K562 (cell line): ENCODE results near the gene ZNF598. TPM values are rescaled to one million over a fixed set of nuclear protein-coding genes. Genes with fewer than 3 reads are reported as not detected.

Experiments used
- ATAC-seq: fragments of 200-7000 bp; cut with Tn5 transposase; 3 replicates; pipeline ENCODE4 v1.9.1; 2020; ENCODE audit warnings: moderate library complexity
- BruUV-seq: library from RNA; stranded (reverse); fragments of 400-500 nt; replicated peaks from 2 replicates; lab custom pipeline; 2021; lab: Mats Ljungman, UMichigan
- CTCF ChIA-PET: fragments of 300-600 bp; formaldehyde crosslinking; extraction: SDS; loops from one replicate; lab custom pipeline; 2021; ENCODE audit warnings: low intra/inter-chr PET ratio; lab: Yijun Ruan, JAX
- POLR2A ChIA-PET: fragments of 300-600, 350-650 bp; sonication (Branson Sonifier 250); formaldehyde crosslinking; extraction: SDS; loops from one replicate; lab custom pipeline; 2021; ENCODE audit warnings: antibody characterized with exemption, inconsistent platforms; lab: Yijun Ruan, JAX
- DNase-seq, 4 experiments: peaks; one replicate each; pipeline versions ENCODE4 v3.0.0 to v3.0.0-alpha.2; 2011 to 2018; ENCODE audit warnings: low spot score in 3 of 4, mixed read lengths in 3 of 4; ENCODE audit errors: extremely low read depth in 1 of 4
- FAIRE-seq: peaks from 2 replicates; lab custom pipeline; 2011; peaks lifted over from hg19 to GRCh38; lab: Jason Lieb, UNC
- H2AFZ ChIP-seq: 2 replicates; pipeline ENCODE4 v1.6.0; 2011; ENCODE audit warnings: low read depth, low read length, control low read depth, inconsistent platforms
- H3K27ac ChIP-seq: fragments of 200-600 bp; 3 replicates; pipeline ENCODE4 v1.8.0; 2011; ENCODE audit warnings: low read depth, mild to moderate bottlenecking, control low read depth, inconsistent platforms, low read length, moderate library complexity, mixed read lengths; ENCODE audit errors: extremely low read depth
- H3K27me3 ChIP-seq, 2 experiments: fragments of 300-600 bp in 1 of 2; 2 replicates in 1 of 2; 3 replicates in 1 of 2; pipeline versions ENCODE4 v1.6.0 to v1.8.0; 2011; ENCODE audit warnings: inconsistent platforms in 2 of 2, low read length in 2 of 2, mild to moderate bottlenecking in 1 of 2, mixed read lengths in 1 of 2, moderate library complexity in 1 of 2; ENCODE audit not compliant: control insufficient read depth in 2 of 2, insufficient read depth in 2 of 2
- H3K36me3 ChIP-seq: fragments of 300-600 bp; 3 replicates; pipeline ENCODE4 v1.8.0; 2011; ENCODE audit warnings: mild to moderate bottlenecking, low read length, inconsistent platforms; ENCODE audit not compliant: control insufficient read depth, insufficient read depth
- H3K4me1 ChIP-seq, 2 experiments: fragments of 200-600 bp in 1 of 2; replicated peaks in 1 of 2; 2 replicates in 1 of 2; 3 replicates in 1 of 2; pipeline versions ENCODE4 v1.5.1 to v1.8.0; 2011; ENCODE audit warnings: inconsistent platforms in 2 of 2, low read length in 2 of 2, mild to moderate bottlenecking in 1 of 2, mixed read lengths in 1 of 2, moderate library complexity in 1 of 2; ENCODE audit not compliant: control insufficient read depth in 2 of 2, insufficient read depth in 2 of 2
- H3K4me2 ChIP-seq: 2 replicates; pipeline ENCODE4 v1.6.1; 2011; ENCODE audit warnings: low read length, control low read depth, inconsistent platforms, mixed read lengths; ENCODE audit not compliant: insufficient read depth
- H3K4me3 ChIP-seq: fragments of 200-600 bp; sonication (generic), shearing (Covaris generic); 2 replicates; pipeline ENCODE4 v1.5.1; 2016; ENCODE audit warnings: control low read depth, inconsistent platforms
- H3K79me2 ChIP-seq: fragments of 200-600 bp; 3 replicates; pipeline ENCODE4 v1.8.0; 2011; ENCODE audit warnings: low read length, inconsistent platforms; ENCODE audit not compliant: control insufficient read depth, insufficient read depth
- H3K9ac ChIP-seq, 2 experiments: 2 replicates each; pipeline versions ENCODE4 v1.6.0 to v1.6.1; 2011; ENCODE audit warnings: low read depth in 2 of 2, low read length in 2 of 2, control low read depth in 1 of 2, inconsistent platforms in 1 of 2, mild to moderate bottlenecking in 1 of 2, mixed read lengths in 1 of 2; ENCODE audit not compliant: insufficient read depth in 1 of 2
- H3K9me1 ChIP-seq: one replicate; pipeline ENCODE4 v1.6.0; 2011; ENCODE audit warnings: inconsistent platforms, mild to moderate bottlenecking, low read length, moderate library complexity; ENCODE audit not compliant: control insufficient read depth, insufficient read depth
- H3K9me3 ChIP-seq: replicated peaks from 2 replicates; pipeline ENCODE4 v1.5.1; 2011; ENCODE audit warnings: low read depth, low read length, inconsistent platforms; ENCODE audit not compliant: control insufficient read depth, insufficient read depth
- H4K20me1 ChIP-seq: replicated peaks from 2 replicates; pipeline ENCODE4 v1.6.1; 2011; ENCODE audit warnings: low read length, inconsistent platforms, mixed read lengths; ENCODE audit not compliant: control insufficient read depth, insufficient read depth
- CEBPG ChIP-seq, 3 experiments: fragments of 200-800 bp in 1 of 3; sonication (Bioruptor generic) in 1 of 3; sonication (generic) in 1 of 3; formaldehyde crosslinking in 1 of 3; IDR thresholded peaks in 2 of 3; conservative IDR thresholded peaks in 1 of 3; 2 replicates each; pipeline versions ENCODE4 v1.6.1 to v1.8.0; 2016 to 2022; ENCODE audit warnings: missing compliant biosample characterization in 2 of 3, missing genetic modification characterization in 2 of 3, mild to moderate bottlenecking in 1 of 3, missing genetic modification reagents in 1 of 3
- HNRNPUL1 ChIP-seq: fragments of 200-400 bp; formaldehyde crosslinking; IDR thresholded peaks from 2 replicates; pipeline ENCODE4 v1.6.1; 2017; ENCODE audit warnings: low read length
- NBN ChIP-seq: fragments of 450-650 bp; IDR thresholded peaks from 2 replicates; pipeline ENCODE4 v1.6.1; 2016; ENCODE audit warnings: low read depth, mild to moderate bottlenecking
- NUFIP1 ChIP-seq: fragments of 450-650 bp; IDR thresholded peaks from 2 replicates; pipeline ENCODE4 v1.6.1; 2018; ENCODE audit not compliant: partially characterized antibody
- PTTG1 ChIP-seq: fragments of 450-650 bp; IDR thresholded peaks from 2 replicates; pipeline ENCODE4 v1.6.1; 2016; ENCODE audit warnings: low read depth, mild to moderate bottlenecking, missing genetic modification characterization, missing compliant biosample characterization
- RFX1 ChIP-seq: fragments of 450-650 bp; IDR thresholded peaks from 2 replicates; pipeline ENCODE4 v1.6.1; 2016; ENCODE audit warnings: mild to moderate bottlenecking, moderate library complexity
- SIX5 ChIP-seq, 2 experiments: IDR thresholded peaks; 2 replicates each; pipeline ENCODE4 v1.6.1; 2011; ENCODE audit warnings: low read length in 2 of 2, borderline replicate concordance in 1 of 2, low read depth in 1 of 2, mild to moderate bottlenecking in 1 of 2, moderate library complexity in 1 of 2; ENCODE audit not compliant: insufficient read depth in 1 of 2
- STAT5A ChIP-seq: IDR thresholded peaks from 2 replicates; pipeline ENCODE4 v1.6.1; 2012; ENCODE audit warnings: low read length, inconsistent platforms, borderline replicate concordance
- TFAM ChIP-seq: fragments of 250-450 bp; sonication (Bioruptor Pico); conservative IDR thresholded peaks from 2 replicates; pipeline ENCODE4 v1.5.0; 2021; ENCODE audit warnings: mild to moderate bottlenecking, moderate library complexity
- TRIM28 ChIP-seq: fragments of 450-650 bp; IDR thresholded peaks from 2 replicates; pipeline ENCODE4 v1.6.1; 2017
- XRCC5 ChIP-seq: fragments of 200-400 bp; formaldehyde crosslinking; IDR thresholded peaks from 2 replicates; pipeline ENCODE4 v1.6.1; 2017; ENCODE audit warnings: low read depth, mild to moderate bottlenecking, low read length
- ZFP36 ChIP-seq: fragments of 150-350 bp; IDR thresholded peaks from 2 replicates; pipeline ENCODE4 v1.6.1; 2018; ENCODE audit warnings: low read length, low read depth; ENCODE audit not compliant: partially characterized antibody
- ZFPM2 ChIP-seq: fragments of 250-450 bp; sonication (Bioruptor Pico); IDR thresholded peaks from 2 replicates; pipeline ENCODE4 v1.5.1; 2022; ENCODE audit warnings: mild to moderate bottlenecking
- ZNF778 ChIP-seq: fragments of 450-650 bp; formaldehyde crosslinking; IDR thresholded peaks from 2 replicates; pipeline ENCODE4 v1.4.0; 2020; ENCODE audit warnings: mild to moderate bottlenecking, moderate library complexity
- WGBS: fragments of 100-300 bp; shearing (Covaris generic); methylation state at CpG from one replicate; pipeline ENCODE4 v1.1.6; 2016; ENCODE audit warnings: low coverage, mixed read lengths; ENCODE audit not compliant: insufficient coverage; ENCODE audit errors: missing lambda C conversion rate; 5-methylcytosine and 5-hydroxymethylcytosine counted together
- in situ Hi-C: fragments of 300-500 bp; cut with MboI; formaldehyde crosslinking; loops from 4 replicates; pipeline ENCODE4 v1.15.0; 2018; ENCODE audit warnings: inconsistent platforms, mixed read lengths
- intact Hi-C: fragments of 100-400 bp; cut with micrococcal nuclease; formaldehyde crosslinking; loops from 2 replicates; pipeline ENCODE4 v1.14.2; 2022
- polyA plus RNA-seq, 8 experiments: library from polyadenylated mRNA; depleted of rRNA in 4 of 8; stranded (reverse) in 5 of 8; unstranded in 3 of 8; fragments of >200 nt; fragmentation: Nextera tagmentation in 2 of 8; fragmentation: Illumina TruSeq in 1 of 8; extraction: Ambion mirVana in 2 of 8; extraction: Trizol in 1 of 8; gene quantifications; 2 replicates each; pipeline versions ENCODE4 v1.2.1 to v1.2.3, GENCODE V29; 2011 to 2014; ENCODE audit warnings: inconsistent platforms in 1 of 8, missing spikeins in 1 of 8
- total RNA-seq, 7 experiments: library from RNA; depleted of rRNA in 6 of 7; stranded (reverse); fragments of >200 nt in 6 of 7; fragmentation: Illumina TruSeq in 2 of 7; extraction: Trizol in 2 of 7; gene quantifications; 2 replicates each; pipeline versions ENCODE4 v1.2.1 to v1.2.3, GENCODE V29; 2011 to 2021; ENCODE audit warnings: low replicate concordance in 1 of 7
- TF ChIP-seq, protein P1 (sequence below): sonication (generic); IDR thresholded peaks from 2 replicates; pipeline ENCODE4 v1.6.1; 2016
- TF ChIP-seq, protein P2 (sequence below): fragments of 250-450 bp; sonication (Bioruptor Pico); IDR thresholded peaks from 2 replicates; pipeline ENCODE4 v1.5.0; 2021; ENCODE audit warnings: mild to moderate bottlenecking, moderate library complexity
- TF ChIP-seq, protein P3 (sequence below): fragments of 450-650 bp; IDR thresholded peaks from 2 replicates; pipeline ENCODE4 v1.6.1; 2017; ENCODE audit warnings: mild to moderate bottlenecking, moderate library complexity

The ZNF598 gene
- total and polyA plus RNA-seq, 9 of the 15 experiments (the other 6 are each of a cell fraction or from before 2014, with no cell fraction given) = 0.11 to 115 (median 29.6) TPM

DNA sequence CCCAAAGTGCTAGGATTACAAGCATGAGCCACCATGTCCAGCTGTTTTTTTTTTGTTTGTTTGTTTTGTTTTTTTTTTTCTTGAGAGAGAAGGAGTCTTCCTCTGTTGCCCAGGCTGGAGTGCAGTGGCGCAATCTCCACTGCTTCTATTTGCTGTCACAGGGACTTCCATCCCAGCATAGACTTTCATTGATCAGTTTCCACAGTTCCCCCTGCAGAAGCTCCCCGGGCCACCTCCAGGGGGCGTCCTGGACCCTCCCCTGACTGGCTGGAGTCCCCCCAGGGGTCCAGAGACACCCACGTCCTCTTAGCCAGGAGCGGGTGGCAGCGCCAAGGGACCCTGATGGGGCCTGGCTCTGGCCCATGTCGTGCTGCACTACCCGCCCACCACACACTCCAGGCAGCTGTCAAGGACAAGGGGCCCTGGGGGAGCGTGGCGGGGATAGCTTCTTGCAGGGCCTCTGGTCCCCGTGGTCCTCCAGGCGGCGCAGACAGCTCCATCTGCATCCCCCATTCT lies 6.8 kb upstream of the ZNF598 start (continued):
- TF ChIP-seq ZFPM2 (CRISPR knock-in tag) (no peak), TFAM (no peak), SIX5 (IDR thresholded peaks at IDR 0.05; ENCODE audit: borderline replicate concordance in 1 of 2, insufficient read depth in 1 of 2, low read depth in 1 of 2, low read length in 2 of 2) (no peak), TRIM28 (no peak)
- TF ChIP-seq, protein P1, sequence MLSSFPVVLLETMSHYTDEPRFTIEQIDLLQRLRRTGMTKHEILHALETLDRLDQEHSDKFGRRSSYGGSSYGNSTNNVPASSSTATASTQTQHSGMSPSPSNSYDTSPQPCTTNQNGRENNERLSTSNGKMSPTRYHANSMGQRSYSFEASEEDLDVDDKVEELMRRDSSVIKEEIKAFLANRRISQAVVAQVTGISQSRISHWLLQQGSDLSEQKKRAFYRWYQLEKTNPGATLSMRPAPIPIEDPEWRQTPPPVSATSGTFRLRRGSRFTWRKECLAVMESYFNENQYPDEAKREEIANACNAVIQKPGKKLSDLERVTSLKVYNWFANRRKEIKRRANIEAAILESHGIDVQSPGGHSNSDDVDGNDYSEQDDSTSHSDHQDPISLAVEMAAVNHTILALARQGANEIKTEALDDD = no peak

DNA sequence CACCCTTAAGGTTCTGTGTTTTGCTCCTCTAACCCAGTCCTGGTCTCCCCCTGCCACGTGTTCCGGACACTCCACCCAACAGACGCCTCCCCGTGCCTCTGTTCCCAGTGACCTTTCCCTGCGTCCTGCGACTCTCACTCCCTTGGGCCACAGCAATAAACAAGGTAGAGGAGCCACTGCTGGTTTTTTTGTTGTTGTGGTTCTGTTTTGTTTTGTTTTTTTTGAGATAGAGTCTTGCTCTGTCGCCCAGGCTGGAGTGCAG lies 6.3 kb upstream of the ZNF598 start:
- DNase-seq = no peak
- no peak overlapping the region for H3K27ac ChIP-seq
- in situ Hi-C loops = no loop called here
- WGBS = 65% methylated on average over 7 of the region's 7 CpGs
- H3K4me1 ChIP-seq = peaks cover 4 to 37% of the 10 kb centered on the region in 2 experiments; a peak in 4 of 5 replicates
- no peak for ATAC-seq
- H3K36me3 ChIP-seq = no peaks in the 10 kb centered on the region
- no TSS peak for BruUV-seq
- ChIA-PET CTCF (interaction anchor here (0.9 kb wide), 1 partner anchor 904 kb away, joined by 3 read pairs; no protein-coding TSS in a partner anchor), POLR2A (interaction anchor here (0.6 to 2.0 kb wide), 3 partner anchors 32 to 402 kb away, joined by 3 to 9 read pairs (median 3); partner anchors contain the start of genes GFER and TRAF7)
- no peak overlapping the region for H2AFZ ChIP-seq
- H3K9me1 ChIP-seq = no peaks in the 10 kb centered on the region
- intact Hi-C loops = no loop called here
- peaks cover 1% of the 10 kb centered on the region; the same call in 2 of the 3 replicates for H3K79me2 ChIP-seq
- peak overlapping the region in 1 of 2 experiments; percentile 90; a peak in 2 of 4 replicates for H3K9ac ChIP-seq
- H4K20me1 ChIP-seq = no peaks in the 10 kb centered on the region
- H3K4me3 ChIP-seq = no peak overlapping the region
- no peaks in the 10 kb centered on the region for H3K27me3 ChIP-seq
- FAIRE-seq = no peak
- no peak overlapping the region for H3K4me2 ChIP-seq
- no peaks in the 10 kb centered on the region for H3K9me3 ChIP-seq
- TF ChIP-seq NBN = no peak
- no peak for TF ChIP-seq HNRNPUL1
- no peak for TF ChIP-seq CEBPG (CRISPR knock-in tag; IDR thresholded peaks at IDR 0.05)
- TF ChIP-seq CEBPG (tag; conservative IDR thresholded peaks at IDR 0.05 in 1 of 2, IDR thresholded peaks at IDR 0.05 in 1 of 2) = no peak
- no peak for TF ChIP-seq STAT5A
- no peak for TF ChIP-seq NUFIP1
- TF ChIP-seq ZNF778 (CRISPR knock-in tag) = no peak
- TF ChIP-seq XRCC5 = no peak
- no peak for TF ChIP-seq ZFP36
- no peak for TF ChIP-seq PTTG1 (tag)
- TF ChIP-seq, protein P2, sequence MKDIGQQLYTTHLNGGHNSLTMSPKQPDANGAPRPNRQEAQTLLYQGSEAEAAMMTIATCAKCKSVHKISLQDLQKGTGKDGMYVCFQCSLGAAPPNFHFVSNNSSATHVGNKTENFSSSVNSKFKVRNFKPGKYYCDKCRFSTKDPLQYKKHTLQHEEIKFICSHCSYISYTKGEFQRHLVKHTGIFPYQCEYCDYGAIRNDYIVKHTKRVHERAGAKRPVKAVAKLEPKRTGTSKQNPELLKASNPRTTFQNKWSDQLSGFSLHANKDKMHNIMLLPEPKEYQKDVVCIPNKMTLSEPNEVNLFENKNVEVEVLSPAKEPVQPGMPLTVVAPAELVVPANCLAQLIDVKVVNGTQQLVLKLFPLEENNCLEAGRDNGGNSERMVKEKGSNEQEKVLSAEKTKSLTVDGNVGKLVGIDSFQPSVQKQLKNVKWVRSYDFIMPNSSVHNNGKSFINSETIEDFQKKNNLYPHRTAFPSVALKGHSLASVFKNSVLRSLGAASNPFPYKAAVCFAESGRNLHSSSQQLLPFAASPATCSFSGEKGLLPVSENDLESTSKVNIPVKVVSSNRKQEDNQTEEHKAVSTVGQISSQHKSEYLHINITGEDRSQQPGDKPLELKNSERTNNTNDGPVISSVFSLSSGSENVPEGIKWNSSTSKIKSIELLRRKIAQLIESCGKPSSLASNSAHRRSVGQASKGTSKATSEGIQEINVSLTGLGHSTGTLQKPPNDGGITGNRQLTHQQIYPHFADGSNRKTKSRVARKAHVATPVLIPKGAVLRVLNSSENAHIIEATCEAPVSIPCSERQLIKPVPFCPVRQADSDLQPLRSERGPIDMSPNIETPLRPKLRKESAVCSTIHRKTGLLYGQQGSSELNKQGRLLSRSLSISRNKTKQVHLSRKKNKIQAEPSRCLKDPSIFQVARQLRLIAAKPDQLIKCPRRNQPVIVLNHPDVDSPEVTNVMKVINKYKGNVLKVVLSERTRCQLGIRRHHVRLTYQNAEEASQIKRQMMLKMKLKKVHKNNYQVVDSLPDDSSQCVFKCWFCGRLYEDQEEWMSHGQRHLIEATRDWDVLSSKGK (CRISPR knock-in tag) = no peak
- TF ChIP-seq RFX1 = no peak
- TF ChIP-seq, protein P3, sequence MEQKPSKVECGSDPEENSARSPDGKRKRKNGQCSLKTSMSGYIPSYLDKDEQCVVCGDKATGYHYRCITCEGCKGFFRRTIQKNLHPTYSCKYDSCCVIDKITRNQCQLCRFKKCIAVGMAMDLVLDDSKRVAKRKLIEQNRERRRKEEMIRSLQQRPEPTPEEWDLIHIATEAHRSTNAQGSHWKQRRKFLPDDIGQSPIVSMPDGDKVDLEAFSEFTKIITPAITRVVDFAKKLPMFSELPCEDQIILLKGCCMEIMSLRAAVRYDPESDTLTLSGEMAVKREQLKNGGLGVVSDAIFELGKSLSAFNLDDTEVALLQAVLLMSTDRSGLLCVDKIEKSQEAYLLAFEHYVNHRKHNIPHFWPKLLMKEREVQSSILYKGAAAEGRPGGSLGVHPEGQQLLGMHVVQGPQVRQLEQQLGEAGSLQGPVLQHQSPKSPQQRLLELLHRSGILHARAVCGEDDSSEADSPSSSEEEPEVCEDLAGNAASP = no peak
